Type B pancreatic cell (in vitro differentiated cells): ENCODE data around the gene GPC5. TPM values are rescaled to one million over a fixed set of nuclear protein-coding genes. Genes with fewer than 3 reads are reported as not detected.

ENCODE experiments used
- DNase-seq: peaks from one replicate; pipeline ENCODE4 v3.0.0; 2021; ENCODE audit warnings: mixed read lengths; ENCODE audit not compliant: unreplicated experiment; ENCODE audit errors: extremely low spot score
- H3K27ac Mint-ChIP-seq: 2 replicates; pipeline ENCODE4 v1.8.0; 2021; ENCODE audit warnings: mild to moderate bottlenecking, mixed read lengths
- H3K27me3 Mint-ChIP-seq: 2 replicates; pipeline ENCODE4 v1.8.0; 2021; ENCODE audit warnings: mixed read lengths
- H3K36me3 Mint-ChIP-seq: 2 replicates; pipeline ENCODE4 v1.8.0; 2021; ENCODE audit warnings: mixed read lengths
- H3K4me1 Mint-ChIP-seq: one replicate; pipeline ENCODE4 v1.8.0; 2021; ENCODE audit warnings: mixed read lengths; ENCODE audit not compliant: unreplicated experiment
- H3K4me3 Mint-ChIP-seq: 2 replicates; pipeline ENCODE4 v1.8.0; 2021; ENCODE audit warnings: mild to moderate bottlenecking, mixed read lengths
- H3K9me3 Mint-ChIP-seq: 2 replicates; pipeline ENCODE4 v1.8.0; 2021; ENCODE audit warnings: mixed read lengths
- total RNA-seq: library from RNA; stranded (reverse); gene quantifications from 2 replicates; pipeline ENCODE4 v1.2.1, GENCODE V29; 2021; ENCODE audit warnings: low replicate concordance
- TF ChIP-seq, protein P1 (sequence below): fragments of 200-600 bp; sonication (generic); conservative IDR thresholded peaks from 2 replicates; pipeline ENCODE4 v1.5.0; 2021; ENCODE audit warnings: antibody characterized with exemption, mild to moderate bottlenecking

The GPC5 gene
- total RNA-seq, 1 donor from 2014 or later = 2.8 TPM

- Mint-ChIP-seq H3K27ac (no peak overlapping the region), H3K4me1 (no peaks in the 10 kb centered on the region), H3K9me3 (peaks cover 15% of the 10 kb centered on the region), H3K27me3 (no peaks in the 10 kb centered on the region), H3K36me3 (no peaks in the 10 kb centered on the region), H3K4me3 (no peak overlapping the region)
- DNase-seq = no peak
- TF ChIP-seq, protein P1, sequence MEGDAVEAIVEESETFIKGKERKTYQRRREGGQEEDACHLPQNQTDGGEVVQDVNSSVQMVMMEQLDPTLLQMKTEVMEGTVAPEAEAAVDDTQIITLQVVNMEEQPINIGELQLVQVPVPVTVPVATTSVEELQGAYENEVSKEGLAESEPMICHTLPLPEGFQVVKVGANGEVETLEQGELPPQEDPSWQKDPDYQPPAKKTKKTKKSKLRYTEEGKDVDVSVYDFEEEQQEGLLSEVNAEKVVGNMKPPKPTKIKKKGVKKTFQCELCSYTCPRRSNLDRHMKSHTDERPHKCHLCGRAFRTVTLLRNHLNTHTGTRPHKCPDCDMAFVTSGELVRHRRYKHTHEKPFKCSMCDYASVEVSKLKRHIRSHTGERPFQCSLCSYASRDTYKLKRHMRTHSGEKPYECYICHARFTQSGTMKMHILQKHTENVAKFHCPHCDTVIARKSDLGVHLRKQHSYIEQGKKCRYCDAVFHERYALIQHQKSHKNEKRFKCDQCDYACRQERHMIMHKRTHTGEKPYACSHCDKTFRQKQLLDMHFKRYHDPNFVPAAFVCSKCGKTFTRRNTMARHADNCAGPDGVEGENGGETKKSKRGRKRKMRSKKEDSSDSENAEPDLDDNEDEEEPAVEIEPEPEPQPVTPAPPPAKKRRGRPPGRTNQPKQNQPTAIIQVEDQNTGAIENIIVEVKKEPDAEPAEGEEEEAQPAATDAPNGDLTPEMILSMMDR = no peak
These were observed 656.0 kb downstream of the GPC5 start for GRCh38 chr13:92054389-92054788.

- TF ChIP-seq, protein P1 = peak; percentile 70
- no peak overlapping the region for H3K27ac Mint-ChIP-seq
- H3K4me3 Mint-ChIP-seq = no peak overlapping the region
- no peaks in the 10 kb centered on the region for H3K9me3 Mint-ChIP-seq
- no peaks in the 10 kb centered on the region for H3K36me3 Mint-ChIP-seq
- DNase-seq = no peak
- no peaks in the 10 kb centered on the region for H3K27me3 Mint-ChIP-seq
- H3K4me1 Mint-ChIP-seq = no peaks in the 10 kb centered on the region
These were observed 676.2 kb downstream of the GPC5 start for GRCh38 chr13:92074658-92075057.

GRCh38 chr13:92097337-92097903 lies 699.0 kb downstream of the GPC5 start:
- Mint-ChIP-seq H3K4me3 (no peak overlapping the region), H3K36me3 (no peaks in the 10 kb centered on the region), H3K4me1 (peaks cover 3% of the 10 kb centered on the region), H3K27me3 (no peaks in the 10 kb centered on the region), H3K27ac (no peak overlapping the region), H3K9me3 (no peaks in the 10 kb centered on the region)
- TF ChIP-seq, protein P1 = no peak
- DNase-seq = no peak

- Mint-ChIP-seq H3K9me3 (no peaks in the 10 kb centered on the region), H3K27ac (peak overlapping the region; percentile 30), H3K36me3 (no peaks in the 10 kb centered on the region), H3K4me1 (peaks cover 24% of the 10 kb centered on the region), H3K27me3 (no peaks in the 10 kb centered on the region), H3K4me3 (no peak overlapping the region)
- TF ChIP-seq, protein P1 = no peak
- DNase-seq = no peak
These were observed 703.4 kb downstream of the GPC5 start for GRCh38 chr13:92101801-92102200.

DNA sequence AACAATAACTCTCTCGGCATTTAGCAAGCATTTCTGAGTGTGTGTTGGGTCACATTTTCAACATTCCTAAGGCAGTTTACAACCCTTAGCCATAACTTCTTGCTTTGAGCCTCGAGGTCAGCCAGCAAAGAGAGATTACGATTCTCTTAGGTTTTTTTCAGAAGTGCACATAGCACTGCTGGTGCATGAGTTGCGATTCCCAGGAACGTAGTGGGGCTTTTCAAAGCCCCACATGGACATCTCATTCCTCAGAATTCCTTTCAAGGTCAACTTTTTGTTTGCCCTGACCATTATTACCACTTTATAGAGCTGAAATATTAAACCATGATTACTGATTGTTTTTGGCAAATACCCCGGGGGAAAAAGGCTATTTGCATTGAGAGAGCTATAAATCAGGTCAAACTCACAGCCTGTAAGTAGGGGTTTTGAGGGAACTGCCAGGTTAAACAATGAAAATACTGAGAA lies 705.3 kb downstream of the GPC5 start:
- peaks cover 24% of the 10 kb centered on the region for H3K4me1 Mint-ChIP-seq
- H3K27ac Mint-ChIP-seq = peak overlapping the region; percentile 39
- TF ChIP-seq, protein P1 = no peak
- no peaks in the 10 kb centered on the region for H3K9me3 Mint-ChIP-seq
- no peak for DNase-seq
- H3K4me3 Mint-ChIP-seq = peak overlapping the region; percentile 58
- H3K36me3 Mint-ChIP-seq = no peaks in the 10 kb centered on the region
- H3K27me3 Mint-ChIP-seq = no peaks in the 10 kb centered on the region
